Stimulated activated CD8-positive, alpha-beta memory T cell treated with anti-CD3 and anti-CD28 coated beads, Interleukin-15, amount 100 ng/mL, for 1 hour (primary cell): ENCODE data around the gene GABBR1.

Experiments used
- DNase-seq: peaks from one replicate; pipeline ENCODE4 v3.0.0-alpha.2; 2020; ENCODE audit warnings: low read depth

Gene GABBR1

GRCh38 chr6:29527126-29527525, 105.9 kb downstream of the GABBR1 start:
- no peak for DNase-seq

- DNase-seq: no peak
Measured at GRCh38 chr6:29525311-29525639, 107.7 kb downstream of the GABBR1 start.

GRCh38 chr6:29524444-29525310, 108.3 kb downstream of the GABBR1 start:
- no peak for DNase-seq

GRCh38 chr6:29524044-29524443, 108.9 kb downstream of the GABBR1 start:
- DNase-seq: no peak

- no peak for DNase-seq
Measured at GRCh38 chr6:29522227-29522626, 110.8 kb downstream of the GABBR1 start.

GRCh38 chr6:29521006-29521680, 111.8 kb downstream of the GABBR1 start:
- DNase-seq: no peak

GRCh38 chr6:29520232-29520631, 112.8 kb downstream of the GABBR1 start:
- no peak for DNase-seq

GRCh38 chr6:29519291-29520010, 113.5 kb downstream of the GABBR1 start:
- DNase-seq: no peak

- DNase-seq: no peak
Measured at GRCh38 chr6:29517728-29518440, 115.1 kb downstream of the GABBR1 start.

- no peak for DNase-seq
Measured at GRCh38 chr6:29517245-29517644, 115.7 kb downstream of the GABBR1 start.

- DNase-seq: no peak
Measured at GRCh38 chr6:29516108-29516507, 116.9 kb downstream of the GABBR1 start.

GRCh38 chr6:29510746-29511300, 122.2 kb downstream of the GABBR1 start:
- DNase-seq: no peak

- no peak for DNase-seq
Measured at GRCh38 chr6:29510202-29510601, 122.8 kb downstream of the GABBR1 start.
